GDM1 (cell line): ENCODE results near the gene DTNB.
"Not testable (repeated sequence)": the region's sequence is repeated elsewhere in the genome, so short reads cannot be mapped to it uniquely, and the experiment has no call there.

Source experiments
- DNase-seq: peaks from one replicate; lab custom pipeline; 2025; lab: John Stamatoyannopoulos, UW

DTNB gene

DNA sequence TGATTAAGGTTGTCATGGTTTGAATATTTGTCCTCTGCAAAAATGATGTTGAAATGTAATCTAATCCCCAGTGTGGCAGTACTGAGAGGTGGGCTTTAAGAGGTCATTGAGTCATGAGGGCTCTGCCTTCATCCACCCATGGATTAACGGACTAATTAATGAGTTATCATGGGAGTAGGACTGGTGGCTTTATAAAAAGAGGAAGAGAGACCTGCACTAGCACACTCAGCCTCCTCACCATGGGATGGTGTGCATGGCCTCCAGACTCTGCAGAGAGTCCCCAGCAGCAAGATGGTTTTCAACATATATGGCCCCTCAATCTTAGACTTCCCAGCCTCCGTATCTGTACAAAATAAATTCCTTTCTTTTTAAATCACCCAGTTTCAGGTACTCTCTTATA, 41.0 kb downstream of the DTNB start:
- DNase-seq = no peak

DNA sequence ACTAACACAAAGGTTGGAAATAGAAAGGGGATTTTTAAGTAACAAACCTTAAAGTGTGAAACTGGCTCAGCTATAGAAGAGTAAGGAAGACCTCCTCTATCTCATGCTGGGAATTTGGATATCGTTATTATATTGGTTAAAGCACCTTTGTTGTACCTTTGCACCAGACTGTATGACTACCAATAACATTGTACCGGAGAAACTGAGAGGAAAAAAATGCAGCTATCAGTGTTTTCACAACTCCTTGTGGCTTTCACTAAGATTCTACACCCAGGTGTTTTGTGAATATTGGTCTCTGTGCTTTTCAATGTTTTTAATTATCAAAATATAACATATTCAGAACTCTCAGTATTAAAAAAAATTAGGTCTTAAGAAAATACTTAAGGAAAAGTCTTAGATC, 48.7 kb downstream of the DTNB start:
- DNase-seq = no peak

DNA sequence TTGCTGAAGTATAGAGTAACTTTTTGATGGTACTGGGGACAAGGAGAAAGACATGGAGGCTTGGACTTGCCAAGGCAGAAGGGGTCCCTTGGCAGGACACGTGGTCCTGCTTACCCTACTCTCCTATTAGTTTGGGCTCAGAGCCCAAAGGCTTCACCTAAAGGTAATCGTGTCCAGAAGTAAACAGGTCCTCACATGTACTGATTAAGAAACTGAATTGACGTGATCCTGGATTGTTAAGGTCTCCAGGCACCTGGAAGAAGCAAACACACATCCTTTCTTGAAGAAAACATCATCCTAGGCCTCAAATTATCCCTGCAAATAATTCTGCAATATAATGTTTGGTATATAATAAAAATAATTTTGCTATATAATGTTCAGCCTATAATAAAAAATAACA, 50.0 kb downstream of the DTNB start:
- no peak for DNase-seq

DNA sequence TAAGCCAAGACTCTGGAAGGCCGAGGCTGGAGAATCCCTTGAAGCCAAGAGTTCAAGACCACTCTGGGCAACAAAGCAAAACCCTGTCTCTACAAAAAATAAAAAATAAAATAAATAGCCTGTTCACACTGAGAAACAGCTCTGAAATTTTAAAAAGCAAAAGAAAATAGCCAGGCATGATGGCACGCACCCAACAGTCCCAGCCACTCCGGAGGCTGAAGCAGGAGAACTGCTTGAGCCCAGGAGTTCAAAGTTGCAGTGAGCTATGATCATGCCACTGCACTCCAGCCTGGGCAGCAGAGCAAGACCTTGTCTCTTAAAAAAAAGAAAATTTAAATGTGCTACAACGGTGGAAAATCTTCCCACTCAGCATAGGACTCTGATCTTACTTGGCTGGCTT, 52.7 kb downstream of the DTNB start:
- no peak for DNase-seq

- DNase-seq = no peak
These were observed 53.3 kb downstream of the DTNB start for GRCh38 chr2:25620077-25620476.

DNA sequence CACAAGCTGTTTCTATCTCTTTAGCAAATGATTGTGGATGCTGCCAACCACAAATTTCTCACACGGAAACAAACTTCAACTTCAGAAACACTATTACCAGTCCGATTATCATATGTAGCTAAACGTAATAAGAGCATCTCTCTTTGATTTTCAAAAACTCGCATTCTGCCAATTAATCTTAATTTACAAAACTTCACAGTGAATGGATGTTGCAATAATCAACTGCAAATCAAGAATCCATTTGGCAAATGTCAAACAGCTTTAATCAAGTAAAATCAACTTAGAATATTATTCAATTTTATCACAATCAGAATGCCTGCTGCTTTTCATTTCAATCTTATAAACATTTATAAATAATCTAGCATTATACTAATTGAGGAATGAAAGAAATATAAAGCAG, 54.2 kb downstream of the DTNB start:
- DNase-seq = no peak

DNA sequence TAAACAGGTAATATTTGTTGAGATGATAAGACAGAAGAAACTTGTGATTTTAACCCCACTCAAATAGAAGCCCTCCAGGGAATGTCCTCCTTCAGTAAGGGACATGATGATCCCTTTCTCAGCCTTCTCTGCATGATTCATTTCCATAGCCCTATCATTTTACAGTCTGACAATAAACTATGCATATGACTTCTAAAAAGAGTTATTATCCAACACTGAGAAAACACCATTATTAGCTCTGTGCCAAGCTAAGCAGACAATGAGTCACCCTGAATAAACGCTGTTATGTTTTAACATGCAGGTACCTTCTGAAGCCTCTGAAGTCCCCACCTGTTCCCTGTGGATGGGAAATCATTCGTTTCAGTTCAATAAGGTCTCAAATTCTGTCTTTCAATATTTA, 54.7 kb downstream of the DTNB start:
- DNase-seq = no peak

DNA sequence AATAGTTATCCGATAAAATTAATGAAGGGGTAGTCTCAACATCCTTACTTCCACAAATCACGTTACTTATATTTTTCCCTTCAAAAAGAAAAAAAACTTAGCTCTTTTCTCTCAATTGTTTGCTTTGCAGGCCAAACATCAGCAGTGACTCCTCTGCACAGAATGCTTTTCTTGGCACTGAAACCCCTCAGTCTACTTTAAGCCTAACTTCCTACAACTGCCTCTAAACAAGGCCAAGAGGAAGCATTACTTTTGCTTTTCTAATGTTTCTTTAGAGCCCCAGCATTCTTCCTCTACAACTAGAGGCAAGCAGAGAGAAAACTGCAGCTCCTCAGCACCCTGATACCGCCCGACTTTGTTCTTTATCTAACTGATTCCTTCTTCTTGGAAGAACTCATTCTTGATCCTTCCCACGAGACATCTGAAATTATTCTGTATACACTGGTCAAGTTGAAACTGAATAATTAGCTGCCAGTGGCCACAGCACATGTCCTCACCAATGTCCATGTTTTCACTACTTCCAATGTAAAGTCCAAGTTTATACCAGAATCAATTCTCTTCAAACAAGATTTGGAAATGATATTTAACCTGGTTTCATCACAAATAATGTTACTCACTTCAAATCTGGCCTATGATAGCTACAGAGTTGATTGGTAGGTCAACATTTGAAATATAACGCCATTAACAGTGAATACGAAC, 55.3 kb downstream of the DTNB start:
- no peak for DNase-seq

- no peak for DNase-seq
These were observed 57.5 kb downstream of the DTNB start for GRCh38 chr2:25615920-25616319.

DNA sequence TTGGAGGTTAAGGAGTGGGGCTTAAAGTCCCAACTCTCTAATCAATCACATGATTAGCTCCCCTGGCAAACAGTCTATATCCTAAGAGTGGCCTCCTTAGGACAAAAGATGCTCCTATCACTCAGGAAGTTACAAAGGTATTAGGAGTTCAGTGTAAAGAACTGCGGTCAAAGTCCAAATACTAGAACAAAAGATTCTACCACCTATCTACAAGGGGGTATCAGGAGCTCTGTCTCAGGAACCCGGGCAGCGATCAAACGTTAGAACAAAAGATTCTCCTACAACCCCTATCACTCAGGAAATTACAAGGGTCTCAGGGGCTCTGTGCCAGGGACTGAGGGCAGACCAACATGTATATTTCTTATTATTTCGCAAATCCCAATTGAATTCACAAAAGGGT, 58.0 kb downstream of the DTNB start:
- DNase-seq = no peak

DNA sequence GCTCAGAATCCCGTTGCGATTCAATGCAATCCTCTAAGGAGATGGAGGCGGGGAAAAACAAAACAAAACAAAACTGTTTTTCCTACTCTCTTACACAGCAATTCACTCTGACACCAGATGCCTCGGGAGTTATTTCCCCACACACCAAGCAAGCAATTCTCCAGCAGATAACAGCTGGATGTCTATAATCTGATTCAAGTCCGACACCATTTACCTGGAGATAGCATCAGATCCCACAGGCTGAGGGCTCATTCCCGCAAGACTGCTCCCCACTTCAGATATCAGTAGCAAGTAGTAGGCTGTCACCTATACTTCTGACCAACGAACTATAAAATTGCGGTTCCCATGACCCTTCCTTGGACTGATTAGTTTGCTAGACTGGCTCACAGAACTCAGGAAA, 58.7 kb downstream of the DTNB start:
- no peak for DNase-seq

DNA sequence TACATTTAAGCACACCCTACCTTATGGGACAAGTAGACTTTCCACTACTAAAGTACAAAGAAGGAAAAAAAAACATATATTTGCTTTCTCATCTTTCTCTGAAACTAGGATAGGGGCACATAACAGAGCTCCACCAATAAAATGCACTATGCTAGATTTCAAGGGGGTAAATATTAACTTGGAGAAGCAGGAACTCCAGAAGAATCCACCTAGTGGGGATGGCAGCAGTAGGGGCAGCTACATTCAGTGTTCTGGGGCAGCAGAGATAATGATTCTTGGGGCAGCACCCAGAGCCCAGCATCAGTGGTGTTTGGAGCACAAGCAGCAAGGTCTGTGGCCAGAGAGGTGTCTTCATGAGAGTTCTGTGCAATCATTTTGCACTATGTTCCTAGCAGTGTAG, 64.7 kb downstream of the DTNB start:
- no peak for DNase-seq

DNA sequence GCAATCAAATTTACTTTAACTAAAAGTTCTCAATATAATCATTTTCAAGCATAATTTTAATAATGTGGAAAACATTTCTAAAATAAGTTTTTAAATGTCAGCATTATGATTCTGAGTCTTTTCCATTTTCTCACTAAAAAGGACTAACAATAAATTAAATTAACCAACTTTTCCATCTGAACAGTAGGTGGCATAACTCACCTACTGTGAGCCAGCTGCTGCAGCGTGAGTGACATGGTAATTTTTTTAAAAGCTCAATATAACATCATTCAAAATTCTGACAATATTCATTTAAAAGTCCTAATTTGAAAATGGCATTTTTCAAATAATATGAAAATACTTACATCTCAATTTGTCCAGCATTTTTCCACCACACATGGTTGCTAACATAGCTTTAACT, 66.5 kb downstream of the DTNB start:
- no peak for DNase-seq

- no peak for DNase-seq
These were observed 71.0 kb downstream of the DTNB start for GRCh38 chr2:25602333-25602723.

GRCh38 chr2:25601711-25602332, 71.6 kb downstream of the DTNB start:
- not testable (repeated sequence) for DNase-seq

GRCh38 chr2:25598911-25599310, 74.5 kb downstream of the DTNB start:
- DNase-seq = no peak

DNA sequence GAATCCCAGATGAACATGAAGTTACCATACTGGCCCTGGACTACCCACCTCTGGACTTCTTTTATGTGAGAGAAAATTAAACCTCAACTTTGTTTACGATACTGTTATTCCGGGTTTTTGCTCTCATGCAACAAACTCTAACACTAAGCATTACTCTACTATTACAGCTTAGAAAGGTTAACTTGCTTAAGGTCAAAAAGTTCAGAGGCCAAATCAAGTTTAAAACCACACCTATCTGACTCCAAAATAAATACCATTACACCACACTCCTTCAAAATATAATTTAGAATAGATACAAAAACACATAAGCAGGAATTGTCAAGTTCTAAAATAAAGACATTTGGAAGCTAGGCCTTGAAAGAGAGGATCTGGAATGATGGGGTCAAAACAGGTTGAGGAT, 75.0 kb downstream of the DTNB start:
- no peak for DNase-seq

DNA sequence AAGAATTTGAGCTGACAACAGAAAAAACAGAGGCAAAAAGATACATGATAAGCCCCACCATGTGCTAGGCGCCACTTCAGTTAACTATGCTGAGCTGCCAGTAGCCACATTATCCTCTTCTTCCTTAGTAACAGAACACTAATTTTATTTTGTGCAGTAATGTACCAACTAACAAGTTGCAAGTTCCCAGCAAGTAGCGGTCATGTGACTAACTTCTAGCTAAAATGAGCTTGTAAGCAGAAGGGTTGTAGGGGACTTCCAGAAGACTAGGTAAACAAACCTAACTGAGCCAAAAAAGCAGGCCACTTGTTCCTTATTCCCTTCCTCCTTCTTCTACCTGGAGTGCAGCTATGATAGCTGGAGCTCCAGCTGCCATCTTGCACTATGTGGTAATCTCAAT, 75.5 kb downstream of the DTNB start:
- no peak for DNase-seq

DNA sequence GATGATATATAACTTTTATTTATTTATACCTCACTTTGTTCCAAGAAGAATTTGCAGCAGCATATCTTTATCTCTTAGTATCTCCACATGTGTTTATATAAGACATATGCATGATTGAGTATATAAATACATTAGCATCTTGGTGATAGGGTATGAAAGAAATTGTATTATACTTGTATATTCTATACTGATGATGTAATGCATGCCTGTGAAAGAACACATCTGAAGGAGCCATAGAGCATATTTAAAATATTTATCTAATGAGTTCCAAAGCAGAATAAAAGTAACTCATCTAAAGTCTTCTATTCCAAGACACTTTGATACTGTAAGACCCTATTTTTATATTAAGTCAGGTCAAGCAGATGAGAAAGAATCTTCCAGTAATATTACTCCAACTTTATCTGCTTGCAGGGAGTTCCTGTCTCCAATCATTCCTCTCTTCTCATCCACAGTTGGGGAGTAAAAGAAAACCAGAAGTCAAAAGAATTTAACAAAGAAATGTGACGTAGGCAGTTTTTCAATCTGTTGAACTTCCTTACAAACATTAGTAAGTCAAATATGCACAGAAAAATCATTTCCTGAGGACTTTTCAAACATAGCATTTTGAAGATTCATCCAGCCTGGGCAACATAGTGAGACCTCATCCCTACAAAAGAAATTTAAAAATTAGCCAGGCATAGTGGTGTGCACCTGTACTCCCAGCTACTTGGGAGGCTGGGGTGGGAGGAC, 76.7 kb downstream of the DTNB start:
- no peak for DNase-seq

GRCh38 chr2:25595393-25595792, 78.0 kb downstream of the DTNB start:
- DNase-seq = no peak

GRCh38 chr2:25594991-25595390, 78.4 kb downstream of the DTNB start:
- DNase-seq = no peak

GRCh38 chr2:25592766-25593292, 80.5 kb downstream of the DTNB start:
- DNase-seq = no peak

- DNase-seq = no peak
These were observed 82.4 kb downstream of the DTNB start for GRCh38 chr2:25590921-25591505.
